ENCODE data around the gene TECR. TPM values are rescaled to one million over a fixed set of nuclear protein-coding genes. Genes with fewer than 3 reads are reported as not detected.

TECR gene
- total RNA-seq, 1 experiment from 2014 or later: 145 TPM

DNA sequence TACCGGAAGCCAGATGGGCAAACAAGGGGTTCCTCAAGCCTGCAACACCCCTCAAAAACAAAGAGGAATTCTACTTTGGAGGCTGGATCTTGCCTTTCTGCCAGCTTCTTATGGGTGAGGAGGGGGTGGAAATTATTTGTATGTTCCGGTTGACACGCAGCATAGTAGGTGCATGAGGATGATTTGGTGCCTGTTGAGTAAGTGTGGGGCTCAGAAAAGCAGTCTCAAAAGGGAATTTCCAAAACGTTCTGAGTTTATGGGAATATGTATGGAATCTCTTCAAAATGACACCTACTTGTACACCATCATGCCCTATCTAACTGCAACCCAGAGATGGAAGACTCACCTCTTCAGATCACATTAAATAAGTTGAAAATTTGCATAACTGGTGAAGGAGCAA is 3.0 kb upstream of the TECR start:
- Histone ChIP-seq H3K4me2 (ENCODE audit: low read length) (no peak overlapping the region), H3K79me2 (ENCODE audit: low read length) (peaks cover 19% of the 10 kb centered on the region), H4K20me1 (ENCODE audit: low read length) (peaks cover 7% of the 10 kb centered on the region; the same call in 1 of the 2 replicates), H3K27me3 (ENCODE audit: low read length) (no peaks in the 10 kb centered on the region), H3F3A (ENCODE audit: low read length, unreplicated experiment) (no peaks in the 10 kb centered on the region), H3K9me3 (ENCODE audit: low read length) (no peaks in the 10 kb centered on the region), H2AFZ (ENCODE audit: low read length) (no peak overlapping the region), H3K9ac (ENCODE audit: low read length) (no peak overlapping the region), H3K9me2 (replicated peaks; ENCODE audit: low read length) (no peaks in the 10 kb centered on the region), H3K4me3 (ENCODE audit: low read length) (no peak overlapping the region), H3K36me3 (ENCODE audit: low read depth, low read length) (no peaks in the 10 kb centered on the region), H3K4me1 (ENCODE audit: insufficient read depth, low read length) (peaks cover 18% of the 10 kb centered on the region), H3K27ac (ENCODE audit: low read length) (no peak overlapping the region)
- intact Hi-C loops (cut with micrococcal nuclease): no loop called here
- no TSS peak for BruUV-seq (replicated peaks)
- TF ChIP-seq CTCF (conservative IDR thresholded peaks at IDR 0.05; ENCODE audit: low read depth, low read length) (no peak), EZH2 (IDR thresholded peaks at IDR 0.05; ENCODE audit: low read length, unreplicated experiment) (no peak), EZH2phosphoT487 (IDR thresholded peaks at IDR 0.05; ENCODE audit: borderline replicate concordance, low read length) (no peak)
- ATAC-seq: no peak
- no peak for DNase-seq
- ChIA-PET CTCF (no interaction called here), POLR2A (ENCODE audit: unreplicated experiment) (no interaction called here)

- peak overlapping the region; percentile 43 for H3K9ac ChIP-seq (ENCODE audit: low read length)
- H3K27ac ChIP-seq (ENCODE audit: low read length): no peak overlapping the region
- ATAC-seq (no peak), DNase-seq (no peak)
- H3K79me2 ChIP-seq (ENCODE audit: low read length): peaks cover 41% of the 10 kb centered on the region
- peaks cover 18% of the 10 kb centered on the region for H3K4me1 ChIP-seq (ENCODE audit: insufficient read depth, low read length)
- ChIA-PET POLR2A (ENCODE audit: unreplicated experiment) (no interaction called here), CTCF (no interaction called here)
- intact Hi-C loops (cut with micrococcal nuclease): loop anchor here (2.0 kb wide), 1 partner anchor 32 kb away; the partner anchor contains the start of gene GIPC1
- H3K4me3 ChIP-seq (ENCODE audit: low read length): peak overlapping the region; percentile 79
- H2AFZ ChIP-seq (ENCODE audit: low read length): peak overlapping the region; percentile 93
- BruUV-seq (replicated peaks): TSS peak; percentile 49
- H3K9me2 ChIP-seq (replicated peaks; ENCODE audit: low read length): no peaks in the 10 kb centered on the region
- H3F3A ChIP-seq (ENCODE audit: low read length, unreplicated experiment): no peaks in the 10 kb centered on the region
- H3K36me3 ChIP-seq (ENCODE audit: low read depth, low read length): no peaks in the 10 kb centered on the region
- no peaks in the 10 kb centered on the region for H3K9me3 ChIP-seq (ENCODE audit: low read length)
- H3K27me3 ChIP-seq (ENCODE audit: low read length): no peaks in the 10 kb centered on the region
- H3K4me2 ChIP-seq (ENCODE audit: low read length): peak overlapping the region; percentile 87
- peaks cover 7% of the 10 kb centered on the region; the same call in 1 of the 2 replicates for H4K20me1 ChIP-seq (ENCODE audit: low read length)
- TF ChIP-seq CTCF (conservative IDR thresholded peaks at IDR 0.05; ENCODE audit: low read depth, low read length): no peak
- no peak for TF ChIP-seq EZH2 (IDR thresholded peaks at IDR 0.05; ENCODE audit: low read length, unreplicated experiment)
- no peak for TF ChIP-seq EZH2phosphoT487 (IDR thresholded peaks at IDR 0.05; ENCODE audit: borderline replicate concordance, low read length)
Observed at GRCh38 chr19:14528419-14529253, 758 bp upstream of the TECR start.

DNA sequence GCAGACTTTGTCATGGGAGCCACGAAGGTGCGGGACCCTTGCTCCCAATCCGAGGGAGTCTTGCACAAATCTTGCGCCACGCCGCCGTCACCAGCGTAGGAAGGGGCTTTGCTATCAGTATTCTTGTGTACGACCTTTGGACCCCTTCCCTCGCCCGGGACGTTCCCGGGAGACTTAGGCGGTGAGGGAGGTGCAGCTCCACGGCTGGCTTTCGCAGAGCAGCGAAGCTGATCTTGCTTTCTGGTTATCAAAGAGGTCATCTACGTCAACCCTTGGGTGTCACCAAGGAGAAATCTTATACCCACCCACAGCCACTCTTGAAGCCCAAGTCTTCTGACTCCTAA is 583 bp downstream of the TECR start:
- ATAC-seq: no peak; the same call in 1 of the 2 replicates
- Histone ChIP-seq H2AFZ (ENCODE audit: low read length) (peak overlapping the region; percentile 58), H4K20me1 (ENCODE audit: low read length) (peaks cover 7% of the 10 kb centered on the region; the same call in 1 of the 2 replicates), H3K36me3 (ENCODE audit: low read depth, low read length) (peaks cover 4% of the 10 kb centered on the region; the same call in 1 of the 2 replicates), H3K79me2 (ENCODE audit: low read length) (peaks cover 52% of the 10 kb centered on the region), H3K27me3 (ENCODE audit: low read length) (no peaks in the 10 kb centered on the region), H3K9me2 (replicated peaks; ENCODE audit: low read length) (no peaks in the 10 kb centered on the region), H3F3A (ENCODE audit: low read length, unreplicated experiment) (no peaks in the 10 kb centered on the region), H3K9me3 (ENCODE audit: low read length) (no peaks in the 10 kb centered on the region), H3K4me3 (ENCODE audit: low read length) (peak overlapping the region; percentile 79), H3K4me1 (ENCODE audit: insufficient read depth, low read length) (peaks cover 18% of the 10 kb centered on the region), H3K4me2 (ENCODE audit: low read length) (peak overlapping the region; percentile 85), H3K9ac (ENCODE audit: low read length) (peak overlapping the region; percentile 72), H3K27ac (ENCODE audit: low read length) (peak overlapping the region; percentile 26)
- CTCF ChIA-PET: no interaction called here
- intact Hi-C loops (cut with micrococcal nuclease): no loop called here
- DNase-seq: no peak
- BruUV-seq (replicated peaks): no TSS peak
- POLR2A ChIA-PET (ENCODE audit: unreplicated experiment): no interaction called here
- no peak for TF ChIP-seq EZH2 (IDR thresholded peaks at IDR 0.05; ENCODE audit: low read length, unreplicated experiment)
- no peak for TF ChIP-seq CTCF (conservative IDR thresholded peaks at IDR 0.05; ENCODE audit: low read depth, low read length)
- TF ChIP-seq EZH2phosphoT487 (IDR thresholded peaks at IDR 0.05; ENCODE audit: borderline replicate concordance, low read length): no peak
